Keratinocyte (primary cell): ENCODE results near the gene SPRR3. TPM values are rescaled to one million over a fixed set of nuclear protein-coding genes. Genes with fewer than 3 reads are reported as not detected.
A peak's percentile ranks its signal among the peaks of the same experiment; 100 is the strongest.

ENCODE experiments used
- DNase-seq: peaks from one replicate; pipeline ENCODE4 v3.0.0-alpha.2; 2011; ENCODE audit warnings: low read depth, missing footprints, low spot score
- FAIRE-seq: peaks from 2 replicates; lab custom pipeline; 2011; peaks lifted over from hg19 to GRCh38; lab: Jason Lieb, UNC
- H2AFZ ChIP-seq: 2 replicates; pipeline ENCODE4 v1.6.0; 2012; ENCODE audit warnings: low read length, control low read depth, inconsistent platforms; ENCODE audit not compliant: control insufficient read depth
- H3K27ac ChIP-seq: 2 replicates; pipeline ENCODE4 v1.5.1; 2011; ENCODE audit warnings: low read length; ENCODE audit not compliant: control insufficient read depth, insufficient read depth
- H3K27me3 ChIP-seq: 3 replicates; pipeline ENCODE4 v1.6.0; 2011; ENCODE audit warnings: low read length; ENCODE audit not compliant: control insufficient read depth, insufficient read depth; ENCODE audit errors: extremely low read depth
- H3K36me3 ChIP-seq, 2 experiments: 2 replicates in 1 of 2; 3 replicates in 1 of 2; pipeline ENCODE4 v1.5.1; 2011; ENCODE audit warnings: low read length in 2 of 2, mild to moderate bottlenecking in 1 of 2; ENCODE audit not compliant: control insufficient read depth in 2 of 2, insufficient read depth in 2 of 2; ENCODE audit errors: extremely low read depth in 1 of 2
- H3K4me1 ChIP-seq: 3 replicates; pipeline ENCODE4 v1.5.1; 2011; ENCODE audit warnings: low read length; ENCODE audit not compliant: control insufficient read depth, insufficient read depth; ENCODE audit errors: extremely low read depth
- H3K4me2 ChIP-seq: 3 replicates; pipeline ENCODE4 v1.6.0; 2011; ENCODE audit warnings: low read depth, low read length; ENCODE audit not compliant: control insufficient read depth, insufficient read depth; ENCODE audit errors: extremely low read depth
- H3K4me3 ChIP-seq, 3 experiments: fragments of 200-600 bp in 1 of 3; sonication (generic) in 1 of 3; 2 replicates in 2 of 3; 3 replicates in 1 of 3; pipeline ENCODE4 v1.5.1; 2011 to 2016; ENCODE audit warnings: low read length in 3 of 3, mild to moderate bottlenecking in 3 of 3, control low read depth in 2 of 3, inconsistent platforms in 1 of 3, low read depth in 1 of 3, mixed read lengths in 1 of 3, mixed run types in 1 of 3, moderate library complexity in 1 of 3; ENCODE audit not compliant: control insufficient read depth in 2 of 3, insufficient read depth in 2 of 3; ENCODE audit errors: extremely low read depth in 1 of 3
- H3K79me2 ChIP-seq: 2 replicates; pipeline ENCODE4 v1.6.0; 2012; ENCODE audit warnings: low read length; ENCODE audit not compliant: control insufficient read depth, insufficient read depth
- H3K9ac ChIP-seq: 3 replicates; pipeline ENCODE4 v1.6.0; 2011; ENCODE audit warnings: low read length; ENCODE audit not compliant: control insufficient read depth, insufficient read depth; ENCODE audit errors: extremely low read depth
- H3K9me1 ChIP-seq: 3 replicates; pipeline ENCODE4 v1.6.0; 2011; ENCODE audit warnings: low read length; ENCODE audit not compliant: control insufficient read depth, insufficient read depth; ENCODE audit errors: extremely low read depth
- H3K9me3 ChIP-seq: 2 replicates; pipeline ENCODE4 v1.5.1; 2012; ENCODE audit warnings: low read depth, low read length; ENCODE audit not compliant: control insufficient read depth
- H4K20me1 ChIP-seq: 3 replicates; pipeline ENCODE4 v1.6.0; 2011; ENCODE audit warnings: low read length; ENCODE audit not compliant: control insufficient read depth, insufficient read depth; ENCODE audit errors: extremely low read depth
- CTCF ChIP-seq, 3 experiments: IDR thresholded peaks in 1 of 3; conservative IDR thresholded peaks in 1 of 3; optimal IDR thresholded peaks in 1 of 3; 2 replicates in 2 of 3; 3 replicates in 1 of 3; pipeline versions ENCODE3 to v1.5.1; 2011; ENCODE audit warnings: low read length in 3 of 3, mild to moderate bottlenecking in 3 of 3, moderate library complexity in 2 of 3, control low read depth in 1 of 3, inconsistent platforms in 1 of 3; ENCODE audit not compliant: insufficient read depth in 2 of 3; ENCODE audit errors: extremely low read depth in 1 of 3
- EZH2 ChIP-seq: IDR thresholded peaks from one replicate; pipeline ENCODE4 v1.6.1; 2012; ENCODE audit warnings: inconsistent platforms, mild to moderate bottlenecking, low read length, moderate library complexity
- dilution Hi-C: fragments of 300-500 bp; cut with MboI; formaldehyde crosslinking; loops from one replicate; pipeline ENCODE4 v1.7.0; 2020; ENCODE audit warnings: low sequenced_read_pairs; ENCODE audit not compliant: extremely low pct_ligation_motif_present
- polyA plus RNA-seq, 5 experiments: library from polyadenylated mRNA; depleted of rRNA in 3 of 5; stranded (reverse) in 3 of 5; stranded (forward) in 1 of 5; unstranded in 1 of 5; fragments of >200 nt; gene quantifications; 1 replicate in 1 of 5; 2 replicates in 3 of 5; 3 replicates in 1 of 5; pipeline versions ENCODE4 v1.2.1 to v1.2.3, GENCODE V29; 2011 to 2012; ENCODE audit warnings: missing spikeins in 2 of 5, low read depth in 1 of 5, low replicate concordance in 1 of 5

Gene SPRR3
- polyA plus RNA-seq, 1 donor (not counting 4 experiments of a cell fraction or from before 2014, with no cell fraction given), result 2.9 TPM

DNA sequence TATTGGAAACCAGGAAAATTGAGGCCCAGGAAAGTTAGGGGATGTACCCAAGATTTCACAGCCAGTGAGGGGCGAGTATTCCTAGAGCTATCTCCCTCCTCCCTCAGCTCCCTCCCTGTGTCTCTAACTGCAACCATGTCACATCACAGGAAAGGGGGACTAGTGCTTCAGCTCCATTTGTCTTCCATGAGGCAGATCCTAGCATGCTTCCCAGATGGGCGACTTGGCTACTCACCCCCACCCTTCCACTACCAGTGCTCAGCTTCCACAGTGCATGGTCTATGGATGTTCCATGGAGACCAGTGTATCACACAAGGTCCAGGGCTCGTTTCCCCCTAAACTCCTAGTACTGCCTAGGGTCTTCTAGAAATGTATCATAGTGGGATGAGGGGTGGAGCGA is 35.7 kb upstream of the SPRR3 start:
- Histone ChIP-seq H3K36me3 (no peaks in the 10 kb centered on the region), H3K27ac (no peak overlapping the region), H3K9ac (no peak overlapping the region), H3K9me3 (no peaks in the 10 kb centered on the region), H3K79me2 (no peaks in the 10 kb centered on the region), H3K4me3 (no peak overlapping the region), H3K9me1 (no peaks in the 10 kb centered on the region), H3K4me1 (peaks cover 14% of the 10 kb centered on the region), H3K4me2 (no peak overlapping the region), H2AFZ (no peak overlapping the region), H3K27me3 (no peaks in the 10 kb centered on the region), H4K20me1 (no peaks in the 10 kb centered on the region)
- no peak for FAIRE-seq
- DNase-seq, result no peak
- TF ChIP-seq CTCF (optimal IDR thresholded peaks at IDR 0.05 in 1 of 3, IDR thresholded peaks at IDR 0.05 in 1 of 3, conservative IDR thresholded peaks at IDR 0.05 in 1 of 3; ENCODE audit: extremely low read depth in 1 of 3, insufficient read depth in 2 of 3, low read length in 3 of 3), result no peak
- dilution Hi-C loops, result no loop called here

DNA sequence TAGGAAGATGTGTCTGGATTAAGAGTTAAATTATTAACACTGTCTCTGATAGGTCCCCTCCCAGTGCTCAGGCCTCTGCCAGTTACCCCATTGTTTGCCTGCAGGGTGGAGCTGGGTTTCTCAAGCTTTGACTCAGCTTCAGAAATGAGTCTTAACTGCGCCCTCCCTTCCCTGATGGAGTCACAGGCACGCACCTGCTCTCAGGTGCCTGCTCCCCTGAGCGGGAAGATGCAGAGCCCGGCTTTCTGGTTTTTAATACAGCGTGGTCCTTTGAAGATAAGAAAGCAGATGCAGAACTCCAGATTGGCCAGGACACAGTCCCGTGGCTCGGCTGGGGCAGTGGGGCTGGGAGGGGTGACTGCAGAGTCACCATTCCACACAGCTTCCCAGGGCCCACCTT is 34.3 kb upstream of the SPRR3 start:
- dilution Hi-C loops, result no loop called here

More for the DNA sequence above, 34.3 kb upstream of the SPRR3 start:
- H2AFZ ChIP-seq, result no peak overlapping the region
- H3K4me3 ChIP-seq, result no peak overlapping the region
- DNase-seq (no peak), FAIRE-seq (peak; percentile 98)
- peak overlapping the region; percentile 32 for H3K27ac ChIP-seq
- peaks cover 18% of the 10 kb centered on the region for H3K4me1 ChIP-seq
- no peaks in the 10 kb centered on the region for H3K27me3 ChIP-seq
- no peaks in the 10 kb centered on the region for H3K79me2 ChIP-seq
- no peak overlapping the region for H3K9ac ChIP-seq
- H3K36me3 ChIP-seq, result no peaks in the 10 kb centered on the region
- H4K20me1 ChIP-seq, result no peaks in the 10 kb centered on the region
- no peak overlapping the region for H3K4me2 ChIP-seq
- TF ChIP-seq CTCF (optimal IDR thresholded peaks at IDR 0.05 in 1 of 3, IDR thresholded peaks at IDR 0.05 in 1 of 3, conservative IDR thresholded peaks at IDR 0.05 in 1 of 3; ENCODE audit: extremely low read depth in 1 of 3, insufficient read depth in 2 of 3, low read length in 3 of 3) (peak in 1 of 3 experiments; percentile 3), EZH2 (no peak)
- H3K9me3 ChIP-seq, result no peaks in the 10 kb centered on the region
- H3K9me1 ChIP-seq, result no peaks in the 10 kb centered on the region
